AG04449 (cell line): ENCODE results near the gene TMEM258.

ENCODE experiments used
- CTCF ChIA-PET: fragments of 350-600 bp; formaldehyde crosslinking; extraction: SDS; loops from one replicate; lab custom pipeline; 2021; ENCODE audit warnings: antibody characterized with exemption; lab: Yijun Ruan, JAX
- POLR2A ChIA-PET: fragments of 400-600, 350-600 bp; formaldehyde crosslinking; extraction: SDS; loops from one replicate; lab custom pipeline; 2020; ENCODE audit warnings: antibody characterized with exemption, inconsistent platforms; lab: Yijun Ruan, JAX
- DNase-seq: peaks from one replicate; pipeline ENCODE4 v3.0.0-alpha.2; 2010; ENCODE audit warnings: low read depth, low spot score
- H3K4me3 ChIP-seq: 2 replicates; pipeline ENCODE4 v1.5.1; 2011; ENCODE audit warnings: low read depth, mild to moderate bottlenecking, control low read depth, low read length
- CTCF ChIP-seq: IDR thresholded peaks from one replicate; pipeline ENCODE4 v1.5.1; 2011; ENCODE audit warnings: mild to moderate bottlenecking, moderate library complexity, low read length, control low read depth, inconsistent platforms; ENCODE audit not compliant: insufficient read depth; ENCODE audit errors: missing control alignments

TMEM258 gene

DNA sequence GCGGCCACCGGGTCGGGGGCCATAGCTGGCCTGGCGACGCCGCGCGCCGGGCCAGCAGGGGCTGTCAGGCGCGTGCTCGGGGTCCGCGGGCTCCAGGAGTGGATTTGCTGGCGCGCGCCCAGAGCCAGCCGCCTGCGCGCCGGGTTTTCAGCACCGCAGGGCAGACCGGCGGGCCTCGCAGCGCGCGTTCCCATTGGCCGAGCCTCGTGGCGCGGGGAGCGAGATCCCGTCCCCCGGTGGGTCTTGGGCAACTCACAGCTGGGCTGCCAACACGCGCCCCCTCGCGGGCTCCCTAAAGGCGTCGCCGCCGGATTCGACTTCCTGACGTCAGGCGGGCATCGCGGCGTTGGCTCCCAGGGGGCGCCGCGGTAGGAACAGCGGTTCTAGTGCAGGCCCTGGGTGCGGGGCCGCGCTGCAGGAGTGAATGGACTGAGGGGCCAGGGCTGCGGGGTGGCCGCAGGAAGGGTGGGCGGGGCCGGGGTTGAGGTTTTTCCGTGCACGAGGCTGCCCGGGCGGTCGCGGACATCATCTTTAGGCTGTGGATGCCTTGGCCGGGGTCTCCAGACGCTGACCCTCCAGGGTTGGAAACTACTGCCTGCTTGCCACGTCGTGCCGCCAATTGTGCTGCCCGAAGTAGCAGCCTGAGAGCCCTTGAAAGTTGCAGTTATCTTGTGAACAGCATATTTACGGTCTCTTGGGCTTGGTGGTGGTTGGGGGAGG lies 24.5 kb upstream of the TMEM258 start, which contains the start of gene FADS1:
FADS1 (minus strand) TSS at position 268 of the 720 bp plus-strand sequence; CDS start at position 194, 74 bp downstream.
- H3K4me3 ChIP-seq: peak within 1 kb of the TSS; percentile 82
- ChIA-PET CTCF (interaction anchor here (0.7 to 7.3 kb wide), 9 partner anchors 10 to 291 kb away, joined by 3 to 91 read pairs (median 8); partner anchors contain the start of gene FADS2), POLR2A (no interaction called here)
- peak; percentile 60 for DNase-seq
- peak; percentile 89 for TF ChIP-seq CTCF

DNA sequence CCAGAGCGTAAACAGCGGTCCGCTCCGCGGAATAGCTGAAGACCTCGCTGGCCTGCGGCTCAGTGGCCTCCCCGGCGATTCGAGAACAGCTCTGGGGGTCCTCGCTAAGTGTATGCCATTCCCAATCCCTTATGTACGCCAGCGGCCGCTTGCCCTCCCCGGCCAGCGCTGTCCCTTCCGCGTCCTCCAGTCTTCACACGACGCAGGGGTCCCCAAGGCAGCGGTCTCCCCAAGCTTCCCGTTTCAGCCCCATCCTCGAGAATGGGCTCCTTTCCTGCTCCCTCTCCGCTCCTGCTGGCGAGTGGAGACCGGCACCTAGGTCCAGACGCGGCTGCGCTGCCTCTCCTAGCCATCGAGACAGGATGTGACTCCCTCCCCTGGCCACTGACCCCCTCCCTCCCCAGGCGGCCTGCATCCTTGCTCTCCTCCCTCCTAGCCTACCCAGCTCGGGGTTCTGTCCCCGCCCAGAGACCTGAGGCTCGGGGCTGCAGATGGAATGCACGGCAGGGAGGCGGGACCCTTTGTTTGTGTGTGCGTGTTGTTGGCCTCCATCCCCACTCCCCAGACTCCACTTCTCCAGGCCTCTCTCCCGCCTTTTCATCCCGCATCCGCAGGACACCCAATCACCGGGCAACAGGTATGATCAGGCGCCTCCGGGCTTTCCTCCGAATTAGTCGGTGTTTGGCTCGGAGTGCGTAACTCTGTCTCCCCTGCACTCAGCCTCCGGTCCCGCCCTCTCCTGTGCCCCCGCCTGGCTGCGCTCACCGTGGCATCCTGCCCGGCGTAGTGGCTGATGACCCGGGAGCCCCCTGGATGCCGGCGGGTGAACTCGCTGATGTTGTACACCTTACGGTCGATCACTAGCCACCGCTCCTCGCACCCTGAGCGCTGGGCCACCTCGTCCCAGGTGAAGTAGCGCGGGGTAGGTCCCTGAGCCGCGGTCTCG lies 23.7 kb upstream of the TMEM258 start:
- ChIA-PET POLR2A (interaction anchor here (0.7 to 2.4 kb wide), 11 partner anchors 10 to 155 kb away, joined by 3 to 14 read pairs (median 5); partner anchors contain the start of genes FADS2, FEN1, FTH1 and TMEM258), CTCF (interaction anchor here (0.7 to 7.3 kb wide), 15 partner anchors 10 to 370 kb away, joined by 3 to 91 read pairs (median 8); partner anchors contain the start of gene FADS2)
- no peak for TF ChIP-seq CTCF
- no peak for DNase-seq
- H3K4me3 ChIP-seq: peak overlapping the region; percentile 82

DNA sequence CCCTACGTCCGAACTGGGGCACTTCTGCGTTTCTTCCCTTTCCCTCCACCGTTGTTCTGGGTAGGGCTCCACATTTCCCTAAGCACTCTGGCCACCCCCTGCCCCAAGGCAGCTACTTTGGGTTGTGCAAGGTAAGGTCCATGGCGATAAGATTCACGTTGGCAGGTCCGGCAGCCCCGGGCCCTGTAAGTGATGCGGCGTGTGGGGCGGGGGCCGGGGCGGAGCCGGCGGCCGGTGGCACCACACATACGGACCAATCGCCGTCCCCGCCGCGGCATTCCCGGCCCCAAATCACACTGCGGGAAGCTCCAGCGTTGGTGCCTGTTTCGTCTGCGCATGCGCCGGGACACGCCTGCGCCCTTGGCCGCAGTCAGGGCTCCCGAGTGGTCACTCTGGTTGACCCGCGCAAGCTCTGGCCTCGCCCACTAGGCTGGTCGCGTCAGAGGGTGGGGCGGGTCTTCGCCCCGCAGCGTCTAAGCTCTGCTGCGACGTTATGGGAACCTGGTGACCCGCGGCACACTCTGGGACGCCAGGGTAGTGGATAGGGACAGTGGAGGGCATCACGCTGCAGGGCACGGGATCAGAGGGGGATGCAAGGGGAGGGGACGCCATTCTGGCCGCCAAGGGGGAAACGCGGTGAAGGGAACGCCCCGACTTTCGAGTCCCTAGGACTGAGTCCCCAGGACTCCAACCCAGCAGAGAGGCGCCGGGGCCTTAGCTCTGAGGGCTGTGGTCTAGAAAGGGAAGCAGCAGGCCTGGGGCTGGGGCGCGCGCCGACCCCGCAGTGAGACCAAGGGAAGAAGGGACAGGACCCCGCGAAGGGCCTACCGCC lies 22.8 kb upstream of the TMEM258 start:
- H3K4me3 ChIP-seq: peak overlapping the region; percentile 82
- peak; percentile 58 for DNase-seq
- POLR2A ChIA-PET: interaction anchor here (0.7 to 2.4 kb wide), 11 partner anchors 9 to 156 kb away, joined by 3 to 14 read pairs (median 5); partner anchors contain the start of genes FADS2, FEN1, FTH1 and TMEM258
- CTCF ChIA-PET: interaction anchor here (0.6 to 7.3 kb wide), 21 partner anchors 9 to 369 kb away, joined by 3 to 91 read pairs (median 4); partner anchors contain the start of genes FADS2 and FEN1
- no peak for TF ChIP-seq CTCF

DNA sequence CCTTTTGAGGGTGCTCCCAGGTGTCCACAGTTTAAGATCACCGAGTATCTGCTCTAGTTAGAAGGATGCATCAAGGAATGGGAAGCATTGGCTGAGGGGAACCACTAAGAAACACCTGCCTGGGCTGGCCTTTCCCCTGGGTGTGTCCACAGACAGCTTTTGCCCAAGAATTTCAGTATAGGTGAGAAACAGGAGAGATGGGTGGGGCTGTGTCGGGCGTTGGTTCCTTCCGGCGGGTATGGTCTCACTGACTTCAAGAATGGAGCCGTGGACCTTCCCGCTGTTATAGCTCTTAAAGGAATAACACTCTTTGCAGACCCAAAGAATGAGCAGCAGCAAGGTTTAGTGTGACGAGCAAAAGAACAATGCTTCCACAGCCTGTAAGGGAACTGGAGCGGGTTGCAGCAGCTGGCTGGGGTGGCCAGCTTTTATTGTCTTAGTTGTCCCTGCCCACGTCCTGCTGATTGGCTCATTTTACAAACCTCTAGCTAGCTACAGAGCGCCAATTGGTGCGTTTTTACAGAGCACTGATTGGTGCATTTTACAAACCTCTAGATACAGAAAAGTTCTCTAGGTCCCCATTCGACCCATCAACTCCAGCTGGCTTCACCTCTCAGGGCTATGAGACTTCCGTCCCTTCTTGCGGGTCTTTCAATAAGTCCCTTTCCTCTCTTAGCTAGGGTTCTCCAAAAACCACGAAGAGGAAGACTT lies 22.0 kb upstream of the TMEM258 start:
- TF ChIP-seq CTCF: no peak
- H3K4me3 ChIP-seq: peak overlapping the region; percentile 82
- DNase-seq: no peak
- CTCF ChIA-PET: interaction anchor here (0.9 to 7.3 kb wide), 15 partner anchors 8 to 294 kb away, joined by 3 to 91 read pairs (median 6); partner anchors contain the start of gene FADS2
- POLR2A ChIA-PET: interaction anchor here (1.0 to 2.4 kb wide), 7 partner anchors 8 to 153 kb away, joined by 3 to 14 read pairs (median 9); partner anchors contain the start of genes FADS2, FEN1, FTH1 and TMEM258
